HepG2 (cell line): ENCODE results near the gene SBK3. TPM values are rescaled to one million over a fixed set of nuclear protein-coding genes. Genes with fewer than 3 reads are reported as not detected.
A peak's percentile ranks its signal among the peaks of the same experiment; 100 is the strongest.

Source experiments
- ARID2 ChIP-seq: sonication (generic); formaldehyde crosslinking; IDR thresholded peaks from 2 replicates; pipeline ENCODE4 v1.8.1; 2022; ENCODE audit warnings: mild to moderate bottlenecking, missing genetic modification reagents, borderline replicate concordance
- BCL6 ChIP-seq: IDR thresholded peaks from 2 replicates; pipeline ENCODE4 v1.6.1; 2016; ENCODE audit warnings: missing genetic modification reagents, missing compliant biosample characterization
- CBX5 ChIP-seq: sonication (generic); formaldehyde crosslinking; IDR thresholded peaks from 2 replicates; pipeline ENCODE4 v1.4.0; 2020; ENCODE audit warnings: missing genetic modification reagents, borderline replicate concordance
- CCAR2 ChIP-seq: fragments of 200-400 bp; formaldehyde crosslinking; optimal IDR thresholded peaks from 2 replicates; pipeline ENCODE3; 2018; ENCODE audit warnings: low read depth, mild to moderate bottlenecking, low read length, moderate library complexity
- DNMT1 ChIP-seq: sonication (generic); formaldehyde crosslinking; IDR thresholded peaks from 2 replicates; pipeline ENCODE4 v1.5.1; 2020; ENCODE audit warnings: mild to moderate bottlenecking, missing genetic modification reagents
- GTF2F1 ChIP-seq: fragments of 150-350 bp; IDR thresholded peaks from 2 replicates; pipeline ENCODE4 v1.6.1; 2014; ENCODE audit warnings: low read length
- HHEX ChIP-seq: IDR thresholded peaks from 2 replicates; pipeline ENCODE4 v1.6.1; 2016; ENCODE audit warnings: control low read depth
- HOXA5 ChIP-seq: sonication (generic); formaldehyde crosslinking; IDR thresholded peaks from 2 replicates; pipeline ENCODE4 v1.4.0; 2020; ENCODE audit warnings: missing genetic modification reagents
- KDM5B ChIP-seq: sonication (generic); formaldehyde crosslinking; IDR thresholded peaks from 2 replicates; pipeline ENCODE4 v1.4.0; 2020; ENCODE audit warnings: missing genetic modification reagents, mild to moderate bottlenecking, borderline replicate concordance
- MAFK ChIP-seq, 2 experiments: IDR thresholded peaks in 1 of 2; conservative IDR thresholded peaks in 1 of 2; 2 replicates each; pipeline ENCODE4 v1.6.1; 2011; ENCODE audit warnings: improper control_type of control experiment in 2 of 2, low read length in 2 of 2
- MED8 ChIP-seq: sonication (generic); formaldehyde crosslinking; IDR thresholded peaks from 2 replicates; pipeline ENCODE4 v1.8.1; 2023; ENCODE audit warnings: mild to moderate bottlenecking, missing genetic modification reagents; ENCODE audit not compliant: insufficient replicate concordance
- MEF2D ChIP-seq: sonication (generic); formaldehyde crosslinking; IDR thresholded peaks from 2 replicates; pipeline ENCODE4 v1.5.1; 2020; ENCODE audit warnings: mild to moderate bottlenecking, missing genetic modification reagents
- NCOA1 ChIP-seq: sonication (generic); formaldehyde crosslinking; IDR thresholded peaks from 2 replicates; pipeline ENCODE4 v1.9.0; 2021; ENCODE audit warnings: missing genetic modification reagents
- NCOA5 ChIP-seq: sonication (generic); formaldehyde crosslinking; IDR thresholded peaks from 2 replicates; pipeline ENCODE4 v1.4.0; 2020; ENCODE audit warnings: missing genetic modification reagents
- NR2F1 ChIP-seq, 2 experiments: fragments of 450-650 bp in 1 of 2; formaldehyde crosslinking in 1 of 2; IDR thresholded peaks; 2 replicates each; pipeline versions ENCODE4 v1.5.0 to v1.6.1; 2016 to 2020; ENCODE audit warnings: mild to moderate bottlenecking in 1 of 2, missing compliant biosample characterization in 1 of 2, missing genetic modification reagents in 1 of 2, moderate library complexity in 1 of 2
- PHF21A ChIP-seq: sonication (generic); formaldehyde crosslinking; IDR thresholded peaks from 2 replicates; pipeline ENCODE4 v1.5.0; 2020; ENCODE audit warnings: mild to moderate bottlenecking, missing genetic modification reagents
- RARG ChIP-seq: sonication (generic); formaldehyde crosslinking; IDR thresholded peaks from 2 replicates; pipeline ENCODE4 v1.4.0; 2020; ENCODE audit warnings: low read depth, mild to moderate bottlenecking, missing genetic modification reagents
- SMC3 ChIP-seq: IDR thresholded peaks from 2 replicates; pipeline ENCODE4 v1.6.1; 2011; ENCODE audit warnings: low read length, improper control_type of control experiment
- THAP11 ChIP-seq: IDR thresholded peaks from 2 replicates; pipeline ENCODE4 v1.6.1; 2016; ENCODE audit warnings: missing biosample characterization, missing genetic modification reagents
- ZNF34 ChIP-seq: sonication (generic); formaldehyde crosslinking; IDR thresholded peaks from 2 replicates; pipeline ENCODE4 v1.4.0; 2020; ENCODE audit warnings: mild to moderate bottlenecking, missing genetic modification reagents, borderline replicate concordance
- ZNF460 ChIP-seq: sonication (generic); formaldehyde crosslinking; IDR thresholded peaks from 2 replicates; pipeline ENCODE4 v1.5.1; 2020; ENCODE audit warnings: missing genetic modification reagents, mild to moderate bottlenecking, borderline replicate concordance
- ZNF543 ChIP-seq: sonication (generic); formaldehyde crosslinking; IDR thresholded peaks from 2 replicates; pipeline ENCODE4 v1.4.0; 2020; ENCODE audit warnings: mild to moderate bottlenecking, missing genetic modification reagents
- polyA plus RNA-seq, 8 experiments: library from polyadenylated mRNA; depleted of rRNA in 3 of 8; stranded (reverse) in 7 of 8; unstranded in 1 of 8; fragments of >200 nt; fragmentation: Illumina TruSeq in 4 of 8; extraction: Trizol in 4 of 8; gene quantifications; 2 replicates each; pipeline versions ENCODE4 v1.2.1 to v1.2.3, GENCODE V29; 2011 to 2016; ENCODE audit warnings: low read depth in 4 of 8, missing spikeins in 1 of 8, mixed read lengths in 1 of 8; ENCODE audit not compliant: insufficient read depth in 1 of 8
- total RNA-seq, 5 experiments: library from RNA; depleted of rRNA; stranded (reverse); fragments of >200 nt; fragmentation: Illumina TruSeq; extraction: Trizol; gene quantifications; 2 replicates each; pipeline ENCODE4 v1.2.3, GENCODE V29; 2016; ENCODE audit warnings: low read depth in 1 of 5
- TF ChIP-seq, protein P1 (sequence below): sonication (generic); formaldehyde crosslinking; conservative IDR thresholded peaks from 2 replicates; pipeline ENCODE4 v1.4.0; 2020; ENCODE audit warnings: missing genetic modification reagents
- TF ChIP-seq, protein P2 (sequence below): sonication (generic); formaldehyde crosslinking; IDR thresholded peaks from 2 replicates; pipeline ENCODE4 v1.5.1; 2020; ENCODE audit warnings: mild to moderate bottlenecking, missing genetic modification reagents, moderate library complexity
- TF ChIP-seq, protein P3 (sequence below): sonication (generic); formaldehyde crosslinking; IDR thresholded peaks from 2 replicates; pipeline ENCODE4 v1.4.0; 2020; ENCODE audit warnings: mild to moderate bottlenecking, missing genetic modification reagents
- TF ChIP-seq, protein P4 (sequence below), 2 experiments: fragments of 450-650 bp in 1 of 2; sonication (generic) in 1 of 2; formaldehyde crosslinking; IDR thresholded peaks; 2 replicates each; pipeline versions ENCODE4 v1.5.0 to v1.8.0; 2020 to 2022; ENCODE audit warnings: mild to moderate bottlenecking in 1 of 2, missing genetic modification reagents in 1 of 2

Gene SBK3
- total and polyA plus RNA-seq, 2 of the 13 experiments (the other 11 are each of a cell fraction or from before 2014, with no cell fraction given): 0.66 to 0.77 TPM

DNA sequence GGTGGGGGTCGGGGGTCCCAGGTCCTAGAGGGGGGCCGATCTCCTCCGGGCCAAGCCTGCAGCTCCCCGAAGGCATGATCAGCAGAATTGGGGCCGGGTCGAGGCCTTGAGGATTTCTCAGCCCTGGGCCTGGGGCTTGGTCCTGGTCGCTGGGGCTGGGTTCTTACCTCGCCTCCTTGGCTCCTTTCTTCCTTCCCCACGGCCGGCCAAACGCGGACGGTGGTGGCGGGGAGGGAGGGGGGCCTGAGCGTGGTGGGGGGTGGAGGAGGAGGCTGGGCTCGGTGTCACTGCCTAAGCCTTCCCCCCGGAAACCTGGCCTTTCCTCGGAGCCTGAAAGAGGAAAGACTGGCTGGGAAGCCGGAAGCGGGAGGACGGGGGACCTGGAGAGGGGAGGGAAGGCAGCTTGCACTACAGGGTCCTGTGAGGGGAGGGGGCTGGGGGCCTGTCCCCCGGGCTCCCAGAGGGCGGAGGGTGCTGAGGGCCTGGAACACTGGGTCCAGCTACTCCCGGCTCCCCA, 35.3 kb upstream of the SBK3 start, which contains the start of gene ZNF579 (continued):
- TF ChIP-seq NCOA1 (CRISPR knock-in tag) (no peak), CCAR2 (no peak), MAFK (conservative IDR thresholded peaks at IDR 0.05 in 1 of 2, IDR thresholded peaks at IDR 0.05 in 1 of 2; ENCODE audit: low read length in 2 of 2) (no peak), ZNF34 (CRISPR knock-in tag) (peak; percentile 87; the same call in 1 of the 2 replicates), CBX5 (CRISPR knock-in tag) (peak; percentile 71; the same call in 1 of the 2 replicates), KDM5B (CRISPR knock-in tag) (peak; percentile 45; the same call in 1 of the 2 replicates), RARG (no peak), SMC3 (no peak), MED8 (CRISPR knock-in tag) (no peak), GTF2F1 (no peak), ZNF543 (no peak; the same call in 1 of the 2 replicates), MEF2D (CRISPR knock-in tag) (no peak), PHF21A (no peak), HOXA5 (CRISPR knock-in tag) (no peak), NCOA5 (CRISPR knock-in tag) (no peak), THAP11 (peak; percentile 89), DNMT1 (CRISPR knock-in tag) (no peak), BCL6 (CRISPR knock-in tag) (no peak), ZNF460 (no peak), NR2F1 (CRISPR knock-in tag; IDR thresholded peaks at IDR 0.05) (no peak), ARID2 (CRISPR knock-in tag) (no peak), HHEX (no peak)
- TF ChIP-seq, protein P1, sequence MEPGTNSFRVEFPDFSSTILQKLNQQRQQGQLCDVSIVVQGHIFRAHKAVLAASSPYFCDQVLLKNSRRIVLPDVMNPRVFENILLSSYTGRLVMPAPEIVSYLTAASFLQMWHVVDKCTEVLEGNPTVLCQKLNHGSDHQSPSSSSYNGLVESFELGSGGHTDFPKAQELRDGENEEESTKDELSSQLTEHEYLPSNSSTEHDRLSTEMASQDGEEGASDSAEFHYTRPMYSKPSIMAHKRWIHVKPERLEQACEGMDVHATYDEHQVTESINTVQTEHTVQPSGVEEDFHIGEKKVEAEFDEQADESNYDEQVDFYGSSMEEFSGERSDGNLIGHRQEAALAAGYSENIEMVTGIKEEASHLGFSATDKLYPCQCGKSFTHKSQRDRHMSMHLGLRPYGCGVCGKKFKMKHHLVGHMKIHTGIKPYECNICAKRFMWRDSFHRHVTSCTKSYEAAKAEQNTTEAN (CRISPR knock-in tag): no peak
- TF ChIP-seq, protein P2, sequence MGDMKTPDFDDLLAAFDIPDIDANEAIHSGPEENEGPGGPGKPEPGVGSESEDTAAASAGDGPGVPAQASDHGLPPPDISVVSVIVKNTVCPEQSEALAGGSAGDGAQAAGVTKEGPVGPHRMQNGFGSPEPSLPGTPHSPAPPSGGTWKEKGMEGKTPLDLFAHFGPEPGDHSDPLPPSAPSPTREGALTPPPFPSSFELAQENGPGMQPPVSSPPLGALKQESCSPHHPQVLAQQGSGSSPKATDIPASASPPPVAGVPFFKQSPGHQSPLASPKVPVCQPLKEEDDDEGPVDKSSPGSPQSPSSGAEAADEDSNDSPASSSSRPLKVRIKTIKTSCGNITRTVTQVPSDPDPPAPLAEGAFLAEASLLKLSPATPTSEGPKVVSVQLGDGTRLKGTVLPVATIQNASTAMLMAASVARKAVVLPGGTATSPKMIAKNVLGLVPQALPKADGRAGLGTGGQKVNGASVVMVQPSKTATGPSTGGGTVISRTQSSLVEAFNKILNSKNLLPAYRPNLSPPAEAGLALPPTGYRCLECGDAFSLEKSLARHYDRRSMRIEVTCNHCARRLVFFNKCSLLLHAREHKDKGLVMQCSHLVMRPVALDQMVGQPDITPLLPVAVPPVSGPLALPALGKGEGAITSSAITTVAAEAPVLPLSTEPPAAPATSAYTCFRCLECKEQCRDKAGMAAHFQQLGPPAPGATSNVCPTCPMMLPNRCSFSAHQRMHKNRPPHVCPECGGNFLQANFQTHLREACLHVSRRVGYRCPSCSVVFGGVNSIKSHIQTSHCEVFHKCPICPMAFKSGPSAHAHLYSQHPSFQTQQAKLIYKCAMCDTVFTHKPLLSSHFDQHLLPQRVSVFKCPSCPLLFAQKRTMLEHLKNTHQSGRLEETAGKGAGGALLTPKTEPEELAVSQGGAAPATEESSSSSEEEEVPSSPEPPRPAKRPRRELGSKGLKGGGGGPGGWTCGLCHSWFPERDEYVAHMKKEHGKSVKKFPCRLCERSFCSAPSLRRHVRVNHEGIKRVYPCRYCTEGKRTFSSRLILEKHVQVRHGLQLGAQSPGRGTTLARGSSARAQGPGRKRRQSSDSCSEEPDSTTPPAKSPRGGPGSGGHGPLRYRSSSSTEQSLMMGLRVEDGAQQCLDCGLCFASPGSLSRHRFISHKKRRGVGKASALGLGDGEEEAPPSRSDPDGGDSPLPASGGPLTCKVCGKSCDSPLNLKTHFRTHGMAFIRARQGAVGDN (CRISPR knock-in tag): peak; percentile 65
- TF ChIP-seq, protein P3, sequence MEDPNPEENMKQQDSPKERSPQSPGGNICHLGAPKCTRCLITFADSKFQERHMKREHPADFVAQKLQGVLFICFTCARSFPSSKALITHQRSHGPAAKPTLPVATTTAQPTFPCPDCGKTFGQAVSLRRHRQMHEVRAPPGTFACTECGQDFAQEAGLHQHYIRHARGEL (CRISPR knock-in tag): no peak
- TF ChIP-seq, protein P4, sequence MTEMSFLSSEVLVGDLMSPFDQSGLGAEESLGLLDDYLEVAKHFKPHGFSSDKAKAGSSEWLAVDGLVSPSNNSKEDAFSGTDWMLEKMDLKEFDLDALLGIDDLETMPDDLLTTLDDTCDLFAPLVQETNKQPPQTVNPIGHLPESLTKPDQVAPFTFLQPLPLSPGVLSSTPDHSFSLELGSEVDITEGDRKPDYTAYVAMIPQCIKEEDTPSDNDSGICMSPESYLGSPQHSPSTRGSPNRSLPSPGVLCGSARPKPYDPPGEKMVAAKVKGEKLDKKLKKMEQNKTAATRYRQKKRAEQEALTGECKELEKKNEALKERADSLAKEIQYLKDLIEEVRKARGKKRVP (CRISPR knock-in tag; IDR thresholded peaks at IDR 0.05): no peak
